Panc1 (cell line): ENCODE data around the gene SLCO3A1. TPM values are rescaled to one million over a fixed set of nuclear protein-coding genes. Genes with fewer than 3 reads are reported as not detected.

Source experiments
- ATAC-seq: fragments of 200-7000 bp; cut with Tn5 transposase; 2 replicates; pipeline ENCODE4 v1.9.1; 2020; ENCODE audit warnings: mild to moderate bottlenecking, moderate library complexity
- BruUV-seq: library from RNA; stranded (reverse); fragments of 400-500 nt; replicated peaks from 2 replicates; lab custom pipeline; 2021; lab: Mats Ljungman, UMichigan
- CTCF ChIA-PET: fragments of 300-600 bp; sonication (Branson Sonifier 250); formaldehyde crosslinking; loops from one replicate; lab custom pipeline; 2022; ENCODE audit warnings: antibody characterized with exemption; lab: Charles Lee
- POLR2A ChIA-PET: fragments of 300-600 bp; sonication (Branson Sonifier 250); formaldehyde crosslinking; loops from one replicate; lab custom pipeline; 2022; ENCODE audit warnings: antibody characterized with exemption; lab: Charles Lee
- DNase-seq: peaks from one replicate; pipeline ENCODE4 v3.0.0-alpha.2; 2010; ENCODE audit warnings: low read depth, low spot score
- H3K27ac ChIP-seq: 2 replicates; pipeline ENCODE4 v1.5.1; 2011; ENCODE audit warnings: mild to moderate bottlenecking, low read length, inconsistent platforms
- H3K27me3 ChIP-seq: fragments of 200-500 bp; sonication (Bioruptor generic); 2 replicates; pipeline ENCODE4 v1.6.0; 2014; ENCODE audit warnings: low read length, inconsistent platforms; ENCODE audit not compliant: control insufficient read depth, insufficient read depth
- H3K36me3 ChIP-seq: fragments of 200-500 bp; sonication (Bioruptor generic); 2 replicates; pipeline ENCODE4 v1.5.1; 2014; ENCODE audit warnings: inconsistent platforms, mild to moderate bottlenecking, low read length, moderate library complexity; ENCODE audit not compliant: control insufficient read depth, insufficient read depth
- H3K4me1 ChIP-seq: 2 replicates; pipeline ENCODE4 v1.5.1; 2011; ENCODE audit warnings: inconsistent platforms, mild to moderate bottlenecking, low read length, moderate library complexity; ENCODE audit not compliant: control insufficient read depth, insufficient read depth
- H3K4me3 ChIP-seq, 2 experiments: 2 replicates each; pipeline ENCODE4 v1.5.1; 2011 to 2012; ENCODE audit warnings: low read depth in 2 of 2, low read length in 2 of 2, mild to moderate bottlenecking in 2 of 2, inconsistent platforms in 1 of 2, moderate library complexity in 1 of 2
- H3K9me3 ChIP-seq: fragments of 200-500 bp; sonication (Bioruptor generic); 2 replicates; pipeline ENCODE4 v1.5.1; 2014; ENCODE audit warnings: low read depth, mild to moderate bottlenecking, inconsistent platforms, low read length, moderate library complexity; ENCODE audit not compliant: control insufficient read depth, insufficient read depth
- CTCF ChIP-seq: fragments of 450-650 bp; IDR thresholded peaks from 2 replicates; pipeline ENCODE4 v1.5.1; 2017; ENCODE audit warnings: mild to moderate bottlenecking
- POLR2AphosphoS5 ChIP-seq: IDR thresholded peaks from 2 replicates; pipeline ENCODE4 v1.6.1; 2012; ENCODE audit warnings: mild to moderate bottlenecking, low read depth, low read length, moderate library complexity
- REST ChIP-seq, 2 experiments: IDR thresholded peaks; 2 replicates each; pipeline ENCODE4 v1.6.1; 2011 to 2012; ENCODE audit warnings: low read depth in 2 of 2, control low read depth in 1 of 2, low read length in 1 of 2, mild to moderate bottlenecking in 1 of 2, moderate library complexity in 1 of 2; ENCODE audit not compliant: insufficient read depth in 1 of 2
- SIN3A ChIP-seq: IDR thresholded peaks from 2 replicates; pipeline ENCODE4 v1.6.1; 2012; ENCODE audit warnings: low read depth, mild to moderate bottlenecking, low read length, moderate library complexity, borderline replicate concordance; ENCODE audit not compliant: insufficient read depth
- TCF7L2 ChIP-seq: IDR thresholded peaks from 2 replicates; pipeline ENCODE4 v1.6.1; 2011; ENCODE audit warnings: mild to moderate bottlenecking, low read depth, low read length, inconsistent platforms
- in situ Hi-C: cut with HindIII; loops from 2 replicates; pipeline ENCODE4 v1.10.0; 2016; ENCODE audit warnings: low sequenced_read_pairs, low pct_unique_long_range_greater_than_20kb
- intact Hi-C: fragments of 100-400 bp; cut with micrococcal nuclease; formaldehyde crosslinking; loops from one replicate; pipeline ENCODE4 v1.10.0; 2022; ENCODE audit not compliant: unreplicated experiment
- total RNA-seq: library from RNA; stranded (reverse); gene quantifications from one replicate; pipeline ENCODE4 v1.2.1, GENCODE V29; 2021; ENCODE audit not compliant: unreplicated experiment

SLCO3A1 gene
- total RNA-seq, 1 experiment from 2014 or later = 20.6 TPM

- Histone ChIP-seq H3K36me3 (no peaks in the 10 kb centered on the region), H3K9me3 (no peaks in the 10 kb centered on the region), H3K4me3 (no peak overlapping the region), H3K4me1 (no peaks in the 10 kb centered on the region), H3K27ac (no peak overlapping the region), H3K27me3 (no peaks in the 10 kb centered on the region)
- BruUV-seq = no TSS peak
- TF ChIP-seq TCF7L2 (no peak), REST (IDR thresholded peaks at IDR 0.05; ENCODE audit: insufficient read depth in 1 of 2, low read depth in 2 of 2, low read length in 1 of 2) (no peak), SIN3A (no peak), CTCF (no peak), POLR2AphosphoS5 (no peak)
- DNase-seq (no peak), ATAC-seq (no peak)
- in situ Hi-C loops (no loop called here), intact Hi-C loops (no loop called here)
- ChIA-PET CTCF (interaction anchor here (0.5 kb wide), 1 partner anchor 40 kb away, joined by 5 read pairs; no protein-coding TSS in a partner anchor), POLR2A (no interaction called here)
Observed at GRCh38 chr15:92012881-92013280, 159.4 kb downstream of the SLCO3A1 start.

GRCh38 chr15:92014281-92015030, 160.9 kb downstream of the SLCO3A1 start:
- in situ Hi-C loops = no loop called here

More at GRCh38 chr15:92014281-92015030, 160.9 kb downstream of the SLCO3A1 start:
- Histone ChIP-seq H3K36me3 (no peaks in the 10 kb centered on the region), H3K27ac (no peak overlapping the region), H3K4me3 (no peak overlapping the region), H3K9me3 (no peaks in the 10 kb centered on the region), H3K4me1 (no peaks in the 10 kb centered on the region), H3K27me3 (no peaks in the 10 kb centered on the region)
- BruUV-seq = no TSS peak
- POLR2A ChIA-PET = no interaction called here
- intact Hi-C loops = no loop called here
- DNase-seq (no peak), ATAC-seq (no peak)
- CTCF ChIA-PET = no interaction called here
- TF ChIP-seq TCF7L2 (no peak), POLR2AphosphoS5 (no peak), CTCF (no peak), REST (IDR thresholded peaks at IDR 0.05; ENCODE audit: insufficient read depth in 1 of 2, low read depth in 2 of 2, low read length in 1 of 2) (no peak), SIN3A (no peak)
